IMR-90 (cell line): ENCODE data around the gene FLVCR2. TPM values are rescaled to one million over a fixed set of nuclear protein-coding genes. Genes with fewer than 3 reads are reported as not detected.

Experiments used
- ATAC-seq: fragments of 200-7000 bp; cut with Tn5 transposase; 2 replicates; pipeline ENCODE4 v1.9.1; 2020; ENCODE audit warnings: low read depth, mild to moderate bottlenecking, moderate library complexity
- BruUV-seq: library from RNA; stranded (reverse); fragments of 400-500 nt; replicated peaks from 2 replicates; lab custom pipeline; 2021; lab: Mats Ljungman, UMichigan
- CTCF ChIA-PET: fragments of 300-600 bp; formaldehyde crosslinking; extraction: SDS; loops from one replicate; lab custom pipeline; 2021; ENCODE audit warnings: antibody characterized with exemption; lab: Yijun Ruan, JAX
- POLR2A ChIA-PET: fragments of 300-600 bp; sonication (Branson Sonifier 250); formaldehyde crosslinking; loops from one replicate; lab custom pipeline; 2022; ENCODE audit warnings: antibody characterized with exemption; ENCODE audit not compliant: unreplicated experiment; lab: Charles Lee
- DNase-seq: peaks from one replicate; pipeline ENCODE4 v3.0.0; 2013
- H2AFZ ChIP-seq: replicated peaks from 2 replicates; pipeline ENCODE3; 2013; ENCODE audit warnings: low read length, mild to moderate bottlenecking; ENCODE audit not compliant: poor library complexity
- H2AK5ac ChIP-seq: 2 replicates; pipeline ENCODE4 v1.6.1; 2013; ENCODE audit warnings: low read depth, low read length, inconsistent platforms
- H2AK9ac ChIP-seq: replicated peaks from 2 replicates; pipeline ENCODE3; 2013; ENCODE audit warnings: mild to moderate bottlenecking, low read depth, low read length, moderate library complexity; ENCODE audit not compliant: poor library complexity
- H2BK120ac ChIP-seq: 2 replicates; pipeline ENCODE4 v1.6.1; 2013; ENCODE audit warnings: low read depth, low read length, inconsistent platforms
- H2BK15ac ChIP-seq: 3 replicates; pipeline ENCODE4 v1.6.1; 2013; ENCODE audit warnings: low read depth, low read length, inconsistent platforms
- H2BK20ac ChIP-seq: 2 replicates; pipeline ENCODE4 v1.6.1; 2013; ENCODE audit warnings: low read depth, mild to moderate bottlenecking, inconsistent platforms, low read length, moderate library complexity
- H2BK5ac ChIP-seq: 2 replicates; pipeline ENCODE4 v1.6.1; 2013; ENCODE audit warnings: mild to moderate bottlenecking, low read depth, low read length, inconsistent platforms; ENCODE audit not compliant: poor library complexity, severe bottlenecking
- H3K14ac ChIP-seq: replicated peaks from 2 replicates; pipeline ENCODE4 v1.6.1; 2013; ENCODE audit warnings: low read depth, low read length, inconsistent platforms
- H3K18ac ChIP-seq: 2 replicates; pipeline ENCODE4 v1.6.1; 2013; ENCODE audit warnings: low read depth, low read length, control low read depth
- H3K23ac ChIP-seq: 2 replicates; pipeline ENCODE4 v1.6.1; 2013; ENCODE audit warnings: low read depth, low read length, inconsistent platforms
- H3K27ac ChIP-seq: 2 replicates; pipeline ENCODE4 v1.5.1; 2013; ENCODE audit warnings: mild to moderate bottlenecking, control low read depth, low read length; ENCODE audit not compliant: insufficient read depth
- H3K27me3 ChIP-seq: 2 replicates; pipeline ENCODE4 v1.6.1; 2013; ENCODE audit warnings: low read length; ENCODE audit not compliant: control insufficient read depth, insufficient read depth
- H3K36me3 ChIP-seq: 2 replicates; pipeline ENCODE4 v1.6.1; 2013; ENCODE audit warnings: low read length, mixed read lengths; ENCODE audit not compliant: control insufficient read depth, insufficient read depth
- H3K4ac ChIP-seq: 2 replicates; pipeline ENCODE4 v1.6.1; 2013; ENCODE audit warnings: low read depth, low read length, inconsistent platforms
- H3K4me1 ChIP-seq: 2 replicates; pipeline ENCODE4 v1.6.1; 2013; ENCODE audit warnings: low read length, mixed read lengths; ENCODE audit not compliant: control insufficient read depth, insufficient read depth
- H3K4me2 ChIP-seq: 2 replicates; pipeline ENCODE4 v1.6.1; 2013; ENCODE audit warnings: low read depth, mild to moderate bottlenecking, control low read depth, low read length, moderate library complexity
- H3K4me3 ChIP-seq: 2 replicates; pipeline ENCODE4 v1.5.1; 2013; ENCODE audit warnings: low read depth, mild to moderate bottlenecking, control low read depth, low read length, moderate library complexity; ENCODE audit not compliant: insufficient read depth
- H3K56ac ChIP-seq: 2 replicates; pipeline ENCODE4 v1.6.1; 2013; ENCODE audit warnings: low read length, inconsistent platforms; ENCODE audit not compliant: insufficient read depth; ENCODE audit errors: extremely low read depth
- H3K79me1 ChIP-seq, 2 experiments: 2 replicates each; pipeline ENCODE4 v1.6.1; 2013; ENCODE audit warnings: low read length in 2 of 2, inconsistent platforms in 1 of 2, low read depth in 1 of 2
- H3K9ac ChIP-seq: 2 replicates; pipeline ENCODE4 v1.6.1; 2013; ENCODE audit warnings: low read depth, low read length, control low read depth
- H3K9me1 ChIP-seq: 2 replicates; pipeline ENCODE4 v1.6.1; 2013; ENCODE audit warnings: low read length, inconsistent platforms; ENCODE audit not compliant: insufficient read depth
- H3K9me3 ChIP-seq: 2 replicates; pipeline ENCODE4 v1.6.1; 2013; ENCODE audit warnings: low read length; ENCODE audit not compliant: control insufficient read depth, insufficient read depth
- H4K20me1 ChIP-seq: 2 replicates; pipeline ENCODE4 v1.6.1; 2013; ENCODE audit warnings: low read length, inconsistent platforms; ENCODE audit not compliant: insufficient read depth
- H4K5ac ChIP-seq: 2 replicates; pipeline ENCODE4 v1.6.1; 2013; ENCODE audit warnings: mild to moderate bottlenecking, low read depth, low read length, control low read depth
- H4K8ac ChIP-seq, 2 experiments: 2 replicates each; pipeline ENCODE4 v1.6.1; 2013; ENCODE audit warnings: low read depth in 2 of 2, low read length in 2 of 2, control low read depth in 1 of 2, inconsistent platforms in 1 of 2
- H4K91ac ChIP-seq: 2 replicates; pipeline ENCODE4 v1.6.1; 2013; ENCODE audit warnings: low read depth, low read length, inconsistent platforms; ENCODE audit not compliant: insufficient read depth
- CEBPB ChIP-seq: IDR thresholded peaks from 2 replicates; pipeline ENCODE4 v1.6.1; 2012; ENCODE audit warnings: low read depth, low read length, improper control_type of control experiment
- USF2 ChIP-seq: fragments of 150-350 bp; IDR thresholded peaks from 2 replicates; pipeline ENCODE4 v1.6.1; 2017; ENCODE audit warnings: mild to moderate bottlenecking, antibody characterized with exemption, low read length, low read depth
- WGBS, 2 experiments: methylation state at CpG; one replicate each; pipeline versions ENCODE4 v1.1.5 to v1.1.7; 2013; ENCODE audit warnings: missing lambda C conversion rate in 2 of 2; ENCODE audit not compliant: insufficient read length in 1 of 2; ENCODE audit errors: extremely low coverage in 2 of 2; 5-methylcytosine and 5-hydroxymethylcytosine counted together
- dilution Hi-C: fragments of 300-500 bp; cut with HindIII; formaldehyde crosslinking; loops from one replicate; pipeline ENCODE4 v1.14.3; 2018; ENCODE audit warnings: low sequenced_read_pairs; ENCODE audit not compliant: unreplicated experiment
- in situ Hi-C: fragments of 300-500 bp; cut with MboI; formaldehyde crosslinking; loops from 3 replicates; pipeline ENCODE4 v1.14.3; 2019; ENCODE audit warnings: low sequenced_read_pairs, inconsistent platforms, mixed read lengths
- intact Hi-C: fragments of 100-400 bp; cut with micrococcal nuclease; formaldehyde crosslinking; loops from 2 replicates; pipeline ENCODE4 v1.10.0; 2022
- polyA plus RNA-seq, 3 experiments: library from polyadenylated mRNA; depleted of rRNA; stranded (reverse); fragments of >200 nt; gene quantifications; 2 replicates each; pipeline ENCODE4 v1.2.3, GENCODE V29; 2012; ENCODE audit warnings: low replicate concordance in 1 of 3
- total RNA-seq: library from RNA; depleted of rRNA; stranded (reverse); fragments of >200 nt; gene quantifications from 2 replicates; pipeline ENCODE4 v1.2.3, GENCODE V29; 2012

Gene FLVCR2
- total and polyA plus RNA-seq, 2 of the 4 experiments (the other 2 are of a cell fraction) = 0.94 to 1.4 TPM

GRCh38 chr14:75647640-75648039, 69.2 kb downstream of the FLVCR2 start:
- dilution Hi-C loops (no loop called here), in situ Hi-C loops (no loop called here), intact Hi-C loops (no loop called here)
- Histone ChIP-seq H3K18ac (peak overlapping the region; percentile 73), H2BK15ac (peak overlapping the region; percentile 70; the same call in 1 of the 3 replicates), H2BK20ac (peak overlapping the region; percentile 27), H2AK5ac (peak overlapping the region; percentile 84; the same call in 1 of the 2 replicates), H3K9ac (no peak overlapping the region), H3K4me2 (peak overlapping the region; percentile 20; the same call in 1 of the 2 replicates), H4K8ac (peak overlapping the region in 1 of 2 experiments; percentile 33; a peak in 1 of 4 replicates), H3K23ac (no peak overlapping the region), H4K5ac (peak overlapping the region; percentile 71; the same call in 1 of the 2 replicates), H3K36me3 (peaks cover 8% of the 10 kb centered on the region; the same call in 1 of the 2 replicates), H3K4me1 (peaks cover 26% of the 10 kb centered on the region), H2BK120ac (peak overlapping the region; percentile 44), H3K79me1 (no peaks in the 10 kb centered on the region; a peak in 1 of 4 replicates), H3K9me3 (no peaks in the 10 kb centered on the region), H2AFZ (no peak overlapping the region), H2AK9ac (peak overlapping the region; percentile 61), H3K4ac (peak overlapping the region; percentile 70), H3K14ac (no peak overlapping the region), H3K9me1 (peaks cover 20% of the 10 kb centered on the region), H3K27ac (peak overlapping the region; percentile 43; the same call in 1 of the 2 replicates), H4K91ac (peak overlapping the region; percentile 90), H3K27me3 (no peaks in the 10 kb centered on the region), H3K4me3 (no peak overlapping the region), H3K56ac (no peak overlapping the region), H2BK5ac (peak overlapping the region; percentile 65), H4K20me1 (peaks cover 3% of the 10 kb centered on the region; the same call in 1 of the 2 replicates)
- TF ChIP-seq USF2 (no peak), CEBPB (peak; percentile 25; the same call in 1 of the 2 replicates)
- DNase-seq (peak; percentile 26), ATAC-seq (no peak)
- no TSS peak for BruUV-seq
- no CpG with 5 or more reads among the region's 3 CpGs for WGBS, 2 experiments
- ChIA-PET POLR2A (no interaction called here), CTCF (interaction anchor here (2.0 kb wide), 1 partner anchor 69 kb away, joined by 6 read pairs; the partner anchor contains the start of gene FLVCR2)
